Loucy (cell line): ENCODE results near the gene AGBL5.

Source experiments
- H2AFZ ChIP-seq: fragments of 200-600 bp; sonication (generic); 2 replicates; pipeline ENCODE4 v1.6.0; 2016; ENCODE audit warnings: antibody characterized with exemption, mild to moderate bottlenecking, low read length, moderate library complexity
- H3F3A ChIP-seq: fragments of 200-600 bp; 2 replicates; pipeline ENCODE4 v1.6.0; 2016; ENCODE audit warnings: antibody characterized with exemption, low read depth, mild to moderate bottlenecking
- H3K27me3 ChIP-seq: fragments of 200-600 bp; sonication (generic); 2 replicates; pipeline ENCODE4 v1.6.1; 2014; ENCODE audit warnings: low read length, mild to moderate bottlenecking; ENCODE audit not compliant: insufficient read depth, poor library complexity, severe bottlenecking
- H3K36me3 ChIP-seq: fragments of 200-600 bp; sonication (generic); 2 replicates; pipeline ENCODE4 v1.6.1; 2016; ENCODE audit warnings: low read length; ENCODE audit not compliant: insufficient read depth
- H3K4me1 ChIP-seq: fragments of 200-600 bp; sonication (generic); 2 replicates; pipeline ENCODE4 v1.5.1; 2014; ENCODE audit warnings: low read length, mild to moderate bottlenecking; ENCODE audit not compliant: insufficient read depth, poor library complexity, severe bottlenecking
- H3K4me2 ChIP-seq: fragments of 200-600 bp; sonication (generic); 2 replicates; pipeline ENCODE4 v1.6.0; 2014; ENCODE audit warnings: antibody characterized with exemption, low read length, low read depth, mild to moderate bottlenecking; ENCODE audit not compliant: poor library complexity, severe bottlenecking
- H3K4me3 ChIP-seq: fragments of 200-600 bp; sonication (generic); 2 replicates; pipeline ENCODE4 v1.5.1; 2014; ENCODE audit warnings: low read length, mild to moderate bottlenecking, mixed read lengths; ENCODE audit not compliant: poor library complexity, severe bottlenecking
- H3K79me2 ChIP-seq: fragments of 200-600 bp; sonication (generic); 2 replicates; pipeline ENCODE4 v1.6.1; 2014; ENCODE audit warnings: low read length; ENCODE audit not compliant: insufficient read depth
- H3K9ac ChIP-seq: fragments of 200-600 bp; sonication (generic); 2 replicates; pipeline ENCODE4 v1.6.0; 2014; ENCODE audit warnings: mild to moderate bottlenecking, low read depth, low read length, moderate library complexity; ENCODE audit not compliant: poor library complexity, severe bottlenecking
- H3K9me2 ChIP-seq: fragments of 200-600 bp; sonication (generic); replicated peaks from 2 replicates; pipeline ENCODE4 v1.6.1; 2016; ENCODE audit warnings: low read depth, low read length, mixed read lengths
- H3K9me3 ChIP-seq: fragments of 200-600 bp; sonication (generic); 2 replicates; pipeline ENCODE4 v1.6.1; 2014; ENCODE audit warnings: mild to moderate bottlenecking, antibody characterized with exemption, low read length, low read depth; ENCODE audit not compliant: insufficient read depth
- H4K20me1 ChIP-seq: fragments of 200-600 bp; sonication (generic); 2 replicates; pipeline ENCODE4 v1.6.0; 2014; ENCODE audit warnings: antibody characterized with exemption, low read length, mild to moderate bottlenecking; ENCODE audit not compliant: insufficient read depth, poor library complexity, severe bottlenecking
- CTCF ChIP-seq: fragments of 200-600 bp; sonication (generic); conservative IDR thresholded peaks from 2 replicates; pipeline ENCODE4 v1.5.1; 2014; ENCODE audit warnings: mild to moderate bottlenecking, antibody characterized with exemption, low read length
- EZH2phosphoT487 ChIP-seq: fragments of 200-600 bp; IDR thresholded peaks from 2 replicates; pipeline ENCODE4 v1.6.1; 2018; ENCODE audit warnings: antibody characterized with exemption, mild to moderate bottlenecking, moderate library complexity, borderline replicate concordance

AGBL5 gene

GRCh38 chr2:27059141-27059820 lies 7.8 kb downstream of the AGBL5 start:
- no peak overlapping the region for H3K4me2 ChIP-seq
- H3K9ac ChIP-seq, result no peak overlapping the region
- no peak overlapping the region for H3K4me3 ChIP-seq
- H3K36me3 ChIP-seq, result peaks cover 39% of the 10 kb centered on the region; the same call in 1 of the 2 replicates
- H3F3A ChIP-seq, result no peaks in the 10 kb centered on the region
- no peaks in the 10 kb centered on the region for H3K4me1 ChIP-seq
- TF ChIP-seq CTCF (no peak), EZH2phosphoT487 (no peak)
- peaks cover 3% of the 10 kb centered on the region; the same call in 1 of the 2 replicates for H3K79me2 ChIP-seq
- no peaks in the 10 kb centered on the region for H3K9me3 ChIP-seq
- no peak overlapping the region for H2AFZ ChIP-seq
- no peaks in the 10 kb centered on the region for H3K9me2 ChIP-seq
- H3K27me3 ChIP-seq, result no peaks in the 10 kb centered on the region
- H4K20me1 ChIP-seq, result no peaks in the 10 kb centered on the region

GRCh38 chr2:27060323-27060722 lies 8.9 kb downstream of the AGBL5 start:
- H3K27me3 ChIP-seq, result no peaks in the 10 kb centered on the region
- H3K9ac ChIP-seq, result no peak overlapping the region
- no peak overlapping the region for H3K4me2 ChIP-seq
- H3K36me3 ChIP-seq, result peaks cover 30% of the 10 kb centered on the region; the same call in 1 of the 2 replicates
- H3F3A ChIP-seq, result no peaks in the 10 kb centered on the region
- H3K9me3 ChIP-seq, result no peaks in the 10 kb centered on the region
- no peak overlapping the region for H2AFZ ChIP-seq
- H4K20me1 ChIP-seq, result no peaks in the 10 kb centered on the region
- H3K79me2 ChIP-seq, result peaks cover 3% of the 10 kb centered on the region; the same call in 1 of the 2 replicates
- no peak overlapping the region for H3K4me3 ChIP-seq
- no peak for TF ChIP-seq EZH2phosphoT487
- no peak for TF ChIP-seq CTCF
- H3K4me1 ChIP-seq, result no peaks in the 10 kb centered on the region
- H3K9me2 ChIP-seq, result no peaks in the 10 kb centered on the region

DNA sequence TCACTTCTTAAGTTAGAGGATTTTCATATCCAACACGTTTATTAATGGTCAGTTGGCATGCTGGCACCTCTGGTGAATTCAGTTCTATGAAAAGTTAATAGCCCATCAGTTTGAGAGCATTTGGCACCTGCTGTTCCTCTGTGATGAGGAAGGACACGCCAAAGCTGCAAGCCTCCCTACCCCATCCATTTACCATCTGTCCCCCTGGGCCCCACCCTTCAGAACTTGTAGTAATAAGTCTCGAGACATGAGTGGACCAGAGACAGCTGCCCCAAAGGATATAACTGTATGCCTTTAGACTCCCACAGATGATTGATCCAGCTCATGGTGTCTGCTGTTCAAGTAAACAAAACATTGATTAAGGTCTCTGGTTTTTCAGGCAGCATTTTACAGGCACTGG lies 13.7 kb downstream of the AGBL5 start:
- Histone ChIP-seq H3K9me2 (no peaks in the 10 kb centered on the region), H4K20me1 (peaks cover 10% of the 10 kb centered on the region), H2AFZ (no peak overlapping the region), H3K36me3 (no peaks in the 10 kb centered on the region), H3K79me2 (peaks cover 30% of the 10 kb centered on the region), H3K4me1 (peaks cover 17% of the 10 kb centered on the region), H3F3A (no peaks in the 10 kb centered on the region), H3K9me3 (no peaks in the 10 kb centered on the region), H3K27me3 (no peaks in the 10 kb centered on the region), H3K4me3 (no peak overlapping the region), H3K4me2 (no peak overlapping the region), H3K9ac (no peak overlapping the region)
- no peak for TF ChIP-seq CTCF
- TF ChIP-seq EZH2phosphoT487, result no peak
